Activated CD4-positive, alpha-beta T cell treated with anti-CD3 and anti-CD28 coated beads, Interleukin-2, amount 50 U/mL, for 24 hours (primary cell): ENCODE results near the gene DRAP1.

Experiments
- DNase-seq, 2 donors: peaks; one replicate each; pipeline ENCODE4 v3.0.0-alpha.2; 2020; ENCODE audit warnings: low read depth in 1 of 2, low spot score in 1 of 2

Gene DRAP1

DNA sequence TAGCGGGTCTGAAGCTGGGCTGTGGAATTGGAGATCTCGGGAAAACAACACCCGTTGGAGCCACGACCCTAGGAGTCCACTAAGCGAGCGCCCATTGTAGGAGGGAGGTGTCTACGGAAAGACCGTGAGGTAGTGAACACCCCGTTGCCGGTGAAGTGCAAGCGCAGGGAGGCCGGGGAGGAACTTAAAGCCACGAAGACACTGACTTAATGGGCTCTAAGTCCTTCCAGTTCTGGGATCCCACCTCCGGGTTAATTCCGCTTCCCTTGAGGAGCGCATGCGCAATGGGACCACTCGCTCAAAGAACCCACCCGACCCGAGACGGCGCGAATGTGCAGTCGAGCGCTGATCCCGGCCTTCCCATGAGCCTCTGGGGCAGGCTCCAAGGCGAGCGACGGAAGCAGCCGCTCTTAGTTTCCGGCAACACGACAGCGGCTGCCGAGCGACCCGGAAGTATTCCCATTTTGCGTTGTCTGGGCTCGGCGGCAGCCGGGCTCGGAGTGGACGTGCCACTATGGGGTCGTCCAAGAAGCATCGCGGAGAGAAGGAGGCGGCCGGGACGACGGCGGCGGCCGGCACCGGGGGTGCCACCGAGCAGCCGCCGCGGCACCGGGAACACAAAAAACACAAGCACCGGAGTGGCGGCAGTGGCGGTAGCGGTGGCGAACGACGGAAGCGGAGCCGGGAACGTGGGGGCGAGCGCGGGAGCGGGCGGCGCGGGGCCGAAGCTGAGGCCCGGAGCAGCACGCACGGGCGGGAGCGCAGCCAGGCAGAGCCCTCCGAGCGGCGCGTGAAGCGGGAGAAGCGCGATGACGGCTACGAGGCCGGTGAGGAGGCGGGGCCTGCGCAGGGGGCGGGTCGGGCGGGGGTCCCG, 42.3 kb downstream of the DRAP1 start, which contains the start of gene SART1:
Gene SART1 (plus strand): TSS at position 468 of the 874 bp plus-strand sequence. CDS start 47 bp downstream, at position 515.
- DNase-seq = peak; percentile 81 to 96

- DNase-seq = no peak
These were observed 42.9 kb downstream of the DRAP1 start for GRCh38 chr11:65962141-65962564.

DNA sequence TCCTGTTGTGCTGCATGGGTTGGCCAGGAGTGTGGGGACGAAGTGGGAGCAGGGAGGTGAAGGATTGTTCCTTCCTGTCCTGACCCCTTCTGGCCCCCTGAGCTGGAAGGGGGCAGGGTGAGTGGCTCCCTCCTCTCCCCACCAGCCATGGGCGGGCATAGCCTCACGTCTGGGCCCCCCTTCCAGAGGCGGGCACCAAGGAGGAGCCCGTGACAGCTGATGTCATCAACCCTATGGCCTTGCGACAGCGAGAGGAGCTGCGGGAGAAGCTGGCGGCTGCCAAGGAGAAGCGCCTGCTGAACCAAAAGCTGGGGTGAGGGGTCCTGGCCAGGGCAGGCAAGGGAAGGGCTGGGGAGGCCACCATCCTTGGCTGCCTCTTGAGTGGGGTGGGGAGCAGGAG, 45.7 kb downstream of the DRAP1 start:
- no peak for DNase-seq

DNA sequence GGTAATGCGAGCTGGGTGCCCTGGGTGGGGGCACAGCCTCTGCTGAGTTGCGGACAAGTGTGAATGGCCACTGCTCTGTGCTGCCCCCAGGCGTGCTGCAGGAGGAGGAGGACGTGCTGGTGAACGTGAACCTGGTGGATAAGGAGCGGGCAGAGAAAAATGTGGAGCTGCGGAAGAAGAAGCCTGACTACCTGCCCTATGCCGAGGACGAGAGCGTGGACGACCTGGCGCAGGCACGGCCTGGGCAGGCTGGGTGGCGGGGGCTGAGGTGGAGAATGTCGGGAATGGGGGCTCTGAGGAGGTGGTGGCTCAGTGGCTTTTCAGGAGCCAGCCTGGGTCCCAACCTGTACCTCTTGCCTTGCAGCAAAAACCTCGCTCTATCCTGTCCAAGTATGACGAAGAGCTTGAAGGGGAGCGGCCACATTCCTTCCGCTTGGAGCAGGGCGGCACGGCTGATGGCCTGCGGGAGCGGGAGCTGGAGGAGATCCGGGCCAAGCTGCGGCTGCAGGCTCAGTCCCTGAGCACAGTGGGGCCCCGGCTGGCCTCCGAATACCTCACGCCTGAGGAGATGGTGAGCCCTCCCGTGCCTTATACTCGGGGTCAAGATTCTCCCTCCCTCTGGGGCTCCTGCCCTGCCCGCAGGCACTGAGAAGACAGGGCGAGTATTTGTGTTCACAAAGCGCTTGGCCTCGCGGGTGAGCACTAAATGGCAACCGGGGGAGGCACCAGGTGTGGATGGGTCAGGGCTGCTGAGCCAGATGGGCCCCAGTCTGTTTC, 46.9 kb downstream of the DRAP1 start:
- DNase-seq = no peak

GRCh38 chr11:65967329-65967934, 48.2 kb downstream of the DRAP1 start:
- DNase-seq = no peak

GRCh38 chr11:65968600-65969482, 49.6 kb downstream of the DRAP1 start:
- no peak for DNase-seq
